Neural cell (in vitro differentiated cells): ENCODE data around the gene WNT2B. TPM values are rescaled to one million over a fixed set of nuclear protein-coding genes. Genes with fewer than 3 reads are reported as not detected.

Experiments
- H2AFZ ChIP-seq: fragments of 200-600, 300-800 bp; sonication (generic), shearing (Covaris generic); 2 replicates; pipeline ENCODE4 v1.6.0; 2014; ENCODE audit warnings: low read depth, mild to moderate bottlenecking, antibody characterized with exemption, low read length, moderate library complexity
- H3F3A ChIP-seq: fragments of 200-600 bp; shearing (Covaris generic); 2 replicates; pipeline ENCODE4 v1.6.1; 2016; ENCODE audit warnings: mild to moderate bottlenecking, moderate library complexity, mixed read lengths, antibody characterized with exemption, low read length; ENCODE audit not compliant: insufficient read depth, poor library complexity, severe bottlenecking
- H3K27ac ChIP-seq: fragments of 200-600, 300-800 bp; sonication (generic), shearing (Covaris generic); 2 replicates; pipeline ENCODE4 v1.5.1; 2014; ENCODE audit warnings: mild to moderate bottlenecking, low read length, moderate library complexity
- H3K27me3 ChIP-seq: fragments of 300-800, 200-600 bp; sonication (generic), shearing (Covaris generic); 2 replicates; pipeline ENCODE4 v1.6.0; 2014; ENCODE audit warnings: mild to moderate bottlenecking, low read depth, low read length, moderate library complexity; ENCODE audit not compliant: insufficient read depth
- H3K36me3 ChIP-seq: fragments of 300-800, 200-600 bp; sonication (generic), shearing (Covaris generic); 2 replicates; pipeline ENCODE4 v1.5.1; 2014; ENCODE audit warnings: mild to moderate bottlenecking, antibody characterized with exemption, low read length, moderate library complexity; ENCODE audit not compliant: insufficient read depth
- H3K4me2 ChIP-seq: fragments of 300-800, 200-600 bp; sonication (generic), shearing (Covaris generic); 2 replicates; pipeline ENCODE4 v1.6.0; 2014; ENCODE audit warnings: mild to moderate bottlenecking, low read length
- H3K4me3 ChIP-seq: fragments of 300-800, 200-600 bp; sonication (generic), shearing (Covaris generic); 2 replicates; pipeline ENCODE4 v1.5.1; 2014; ENCODE audit warnings: mild to moderate bottlenecking, low read length, moderate library complexity
- H3K79me2 ChIP-seq: fragments of 200-600 bp; shearing (Covaris generic); replicated peaks from 2 replicates; pipeline ENCODE4 v1.6.0; 2014; ENCODE audit warnings: mild to moderate bottlenecking, low read length, moderate library complexity; ENCODE audit not compliant: insufficient read depth
- H3K9ac ChIP-seq: fragments of 300-800, 200-600 bp; sonication (generic), shearing (Covaris generic); 2 replicates; pipeline ENCODE4 v1.6.1; 2016; ENCODE audit warnings: mild to moderate bottlenecking, low read length, mixed read lengths
- H3K9me2 ChIP-seq: fragments of 200-600 bp; shearing (Covaris generic); 2 replicates; pipeline ENCODE4 v1.6.1; 2016; ENCODE audit warnings: mild to moderate bottlenecking, low read length, mixed read lengths; ENCODE audit not compliant: insufficient read depth
- H3K9me3 ChIP-seq: fragments of 200-600, 300-800 bp; sonication (generic), shearing (Covaris generic); 2 replicates; pipeline ENCODE4 v1.6.1; 2016; ENCODE audit warnings: mild to moderate bottlenecking, mixed run types, low read length, moderate library complexity, mixed read lengths
- H4K20me1 ChIP-seq: fragments of 200-600 bp; shearing (Covaris generic); 2 replicates; pipeline ENCODE4 v1.6.1; 2016; ENCODE audit warnings: mild to moderate bottlenecking, mixed run types; ENCODE audit not compliant: insufficient read depth
- CTCF ChIP-seq: fragments of 450-650 bp; IDR thresholded peaks from 2 replicates; pipeline ENCODE4 v1.5.1; 2014; ENCODE audit warnings: antibody characterized with exemption, mild to moderate bottlenecking, moderate library complexity; ENCODE audit not compliant: poor library complexity, severe bottlenecking
- EP300 ChIP-seq: fragments of 450-650 bp; conservative IDR thresholded peaks from 2 replicates; pipeline ENCODE4 v1.6.1; 2014; ENCODE audit warnings: antibody characterized with exemption, mild to moderate bottlenecking, moderate library complexity; ENCODE audit not compliant: poor library complexity, severe bottlenecking
- EZH2 ChIP-seq: fragments of 200-600, 300-800 bp; shearing (Covaris generic), sonication (generic); IDR thresholded peaks from 2 replicates; pipeline ENCODE4 v1.6.1; 2014; ENCODE audit warnings: antibody characterized with exemption, low read length, borderline replicate concordance, mild to moderate bottlenecking; ENCODE audit not compliant: insufficient read depth, poor library complexity, severe bottlenecking
- MXI1 ChIP-seq: fragments of 450-650 bp; conservative IDR thresholded peaks from 2 replicates; pipeline ENCODE4 v1.6.1; 2014; ENCODE audit warnings: antibody characterized with exemption, mild to moderate bottlenecking; ENCODE audit not compliant: poor library complexity, severe bottlenecking
- POLR2AphosphoS5 ChIP-seq: IDR thresholded peaks from 2 replicates; pipeline ENCODE4 v1.6.1; 2012
- RAD21 ChIP-seq: fragments of 450-650 bp; conservative IDR thresholded peaks from 2 replicates; pipeline ENCODE4 v1.6.1; 2014; ENCODE audit warnings: antibody characterized with exemption, mild to moderate bottlenecking, moderate library complexity
- REST ChIP-seq: IDR thresholded peaks from 2 replicates; pipeline ENCODE4 v1.6.1; 2012; ENCODE audit warnings: borderline replicate concordance
- SMC3 ChIP-seq: fragments of 450-650 bp; conservative IDR thresholded peaks from 2 replicates; pipeline ENCODE4 v1.6.1; 2014; ENCODE audit warnings: antibody characterized with exemption, mild to moderate bottlenecking, moderate library complexity; ENCODE audit not compliant: poor library complexity
- TAF1 ChIP-seq: IDR thresholded peaks from 2 replicates; pipeline ENCODE4 v1.6.1; 2012; ENCODE audit warnings: low read depth
- polyA plus RNA-seq: library from polyadenylated mRNA; depleted of rRNA; stranded (reverse); fragments of >200 nt; gene quantifications from 2 replicates; pipeline ENCODE4 v1.2.3, GENCODE V29; 2014

Gene WNT2B
- polyA plus RNA-seq, 1 donor from 2014 or later = 3.1 TPM

- Histone ChIP-seq H3K4me3 (no peak overlapping the region), H3K9me2 (no peaks in the 10 kb centered on the region), H3K4me2 (no peak overlapping the region), H2AFZ (no peak overlapping the region), H3K27ac (no peak overlapping the region), H3K9ac (no peak overlapping the region), H3K79me2 (no peaks in the 10 kb centered on the region), H3K36me3 (no peaks in the 10 kb centered on the region), H4K20me1 (no peaks in the 10 kb centered on the region), H3K9me3 (no peaks in the 10 kb centered on the region), H3K27me3 (no peaks in the 10 kb centered on the region), H3F3A (no peaks in the 10 kb centered on the region)
- TF ChIP-seq EZH2 (no peak), POLR2AphosphoS5 (peak; percentile 23)
Observed at GRCh38 chr1:112524986-112525385, 16.2 kb downstream of the WNT2B start.

GRCh38 chr1:112527266-112528010 is 18.7 kb downstream of the WNT2B start:
- no peaks in the 10 kb centered on the region for H4K20me1 ChIP-seq
- H3K9me2 ChIP-seq = no peaks in the 10 kb centered on the region
- no peak overlapping the region for H3K27ac ChIP-seq
- H3K27me3 ChIP-seq = no peaks in the 10 kb centered on the region
- no peaks in the 10 kb centered on the region for H3K9me3 ChIP-seq
- H3K36me3 ChIP-seq = no peaks in the 10 kb centered on the region
- H3K79me2 ChIP-seq = no peaks in the 10 kb centered on the region
- no peaks in the 10 kb centered on the region for H3F3A ChIP-seq
- TF ChIP-seq REST = no peak
- no peak overlapping the region for H3K9ac ChIP-seq
- no peak overlapping the region for H2AFZ ChIP-seq
- H3K4me3 ChIP-seq = no peak overlapping the region
- no peak overlapping the region for H3K4me2 ChIP-seq

GRCh38 chr1:112528076-112528475 is 19.3 kb downstream of the WNT2B start:
- no peaks in the 10 kb centered on the region for H3K36me3 ChIP-seq
- TF ChIP-seq EP300 (no peak), CTCF (no peak), TAF1 (no peak), EZH2 (no peak), SMC3 (no peak), RAD21 (no peak), REST (no peak), MXI1 (no peak), POLR2AphosphoS5 (no peak)
- no peaks in the 10 kb centered on the region for H3K79me2 ChIP-seq
- H3F3A ChIP-seq = no peaks in the 10 kb centered on the region
- H2AFZ ChIP-seq = no peak overlapping the region
- H4K20me1 ChIP-seq = no peaks in the 10 kb centered on the region
- H3K9ac ChIP-seq = no peak overlapping the region
- H3K4me2 ChIP-seq = no peak overlapping the region
- H3K27me3 ChIP-seq = no peaks in the 10 kb centered on the region
- H3K9me3 ChIP-seq = no peaks in the 10 kb centered on the region
- H3K4me3 ChIP-seq = no peak overlapping the region
- H3K9me2 ChIP-seq = no peaks in the 10 kb centered on the region
- H3K27ac ChIP-seq = no peak overlapping the region
